ENCODE results near the gene ARPP19.

The ARPP19 gene

DNA sequence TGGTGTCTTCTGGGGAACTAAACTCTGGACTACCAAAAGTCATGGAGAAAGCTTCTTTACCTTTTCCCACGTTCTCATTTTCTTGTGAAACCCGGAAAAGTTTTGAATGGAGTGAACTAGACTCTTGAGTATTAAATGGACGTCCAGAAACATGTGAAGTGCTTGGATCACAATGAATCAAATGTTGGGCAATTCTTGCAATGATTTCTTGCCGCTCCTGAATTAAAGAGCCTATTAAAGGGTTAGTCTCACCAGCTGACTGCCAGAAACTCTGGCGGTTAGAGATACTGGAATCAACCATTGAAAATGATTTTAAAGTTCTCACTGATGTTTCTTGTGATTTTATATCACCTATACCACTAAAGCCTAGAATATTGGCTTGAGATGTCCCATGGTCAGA, 40.8 kb upstream of the ARPP19 start:
- H3K27me3 ChIP-seq (ENCODE audit: insufficient read depth, poor library complexity, severe bottlenecking): no peaks in the 10 kb centered on the region
- no peak for DNase-seq (ENCODE audit: low read depth in 1 of 2, low spot score in 1 of 2)
- H3K4me3 ChIP-seq (replicated peaks; ENCODE audit: insufficient read depth, low read length): no peak overlapping the region
- H3K27ac ChIP-seq (replicated peaks): no peak overlapping the region
- no peak for TF ChIP-seq GABPA (IDR thresholded peaks at IDR 0.05; ENCODE audit: low read depth)
- TF ChIP-seq, protein P1, sequence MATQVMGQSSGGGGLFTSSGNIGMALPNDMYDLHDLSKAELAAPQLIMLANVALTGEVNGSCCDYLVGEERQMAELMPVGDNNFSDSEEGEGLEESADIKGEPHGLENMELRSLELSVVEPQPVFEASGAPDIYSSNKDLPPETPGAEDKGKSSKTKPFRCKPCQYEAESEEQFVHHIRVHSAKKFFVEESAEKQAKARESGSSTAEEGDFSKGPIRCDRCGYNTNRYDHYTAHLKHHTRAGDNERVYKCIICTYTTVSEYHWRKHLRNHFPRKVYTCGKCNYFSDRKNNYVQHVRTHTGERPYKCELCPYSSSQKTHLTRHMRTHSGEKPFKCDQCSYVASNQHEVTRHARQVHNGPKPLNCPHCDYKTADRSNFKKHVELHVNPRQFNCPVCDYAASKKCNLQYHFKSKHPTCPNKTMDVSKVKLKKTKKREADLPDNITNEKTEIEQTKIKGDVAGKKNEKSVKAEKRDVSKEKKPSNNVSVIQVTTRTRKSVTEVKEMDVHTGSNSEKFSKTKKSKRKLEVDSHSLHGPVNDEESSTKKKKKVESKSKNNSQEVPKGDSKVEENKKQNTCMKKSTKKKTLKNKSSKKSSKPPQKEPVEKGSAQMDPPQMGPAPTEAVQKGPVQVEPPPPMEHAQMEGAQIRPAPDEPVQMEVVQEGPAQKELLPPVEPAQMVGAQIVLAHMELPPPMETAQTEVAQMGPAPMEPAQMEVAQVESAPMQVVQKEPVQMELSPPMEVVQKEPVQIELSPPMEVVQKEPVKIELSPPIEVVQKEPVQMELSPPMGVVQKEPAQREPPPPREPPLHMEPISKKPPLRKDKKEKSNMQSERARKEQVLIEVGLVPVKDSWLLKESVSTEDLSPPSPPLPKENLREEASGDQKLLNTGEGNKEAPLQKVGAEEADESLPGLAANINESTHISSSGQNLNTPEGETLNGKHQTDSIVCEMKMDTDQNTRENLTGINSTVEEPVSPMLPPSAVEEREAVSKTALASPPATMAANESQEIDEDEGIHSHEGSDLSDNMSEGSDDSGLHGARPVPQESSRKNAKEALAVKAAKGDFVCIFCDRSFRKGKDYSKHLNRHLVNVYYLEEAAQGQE (IDR thresholded peaks at IDR 0.05; ENCODE audit: insufficient replicate concordance, low read depth): no peak
- TF ChIP-seq SPI1 (IDR thresholded peaks at IDR 0.05; ENCODE audit: borderline replicate concordance, low read depth): no peak
- no peak for TF ChIP-seq POLR2AphosphoS5 (IDR thresholded peaks at IDR 0.05; ENCODE audit: low read depth)
- TF ChIP-seq, protein P2, sequence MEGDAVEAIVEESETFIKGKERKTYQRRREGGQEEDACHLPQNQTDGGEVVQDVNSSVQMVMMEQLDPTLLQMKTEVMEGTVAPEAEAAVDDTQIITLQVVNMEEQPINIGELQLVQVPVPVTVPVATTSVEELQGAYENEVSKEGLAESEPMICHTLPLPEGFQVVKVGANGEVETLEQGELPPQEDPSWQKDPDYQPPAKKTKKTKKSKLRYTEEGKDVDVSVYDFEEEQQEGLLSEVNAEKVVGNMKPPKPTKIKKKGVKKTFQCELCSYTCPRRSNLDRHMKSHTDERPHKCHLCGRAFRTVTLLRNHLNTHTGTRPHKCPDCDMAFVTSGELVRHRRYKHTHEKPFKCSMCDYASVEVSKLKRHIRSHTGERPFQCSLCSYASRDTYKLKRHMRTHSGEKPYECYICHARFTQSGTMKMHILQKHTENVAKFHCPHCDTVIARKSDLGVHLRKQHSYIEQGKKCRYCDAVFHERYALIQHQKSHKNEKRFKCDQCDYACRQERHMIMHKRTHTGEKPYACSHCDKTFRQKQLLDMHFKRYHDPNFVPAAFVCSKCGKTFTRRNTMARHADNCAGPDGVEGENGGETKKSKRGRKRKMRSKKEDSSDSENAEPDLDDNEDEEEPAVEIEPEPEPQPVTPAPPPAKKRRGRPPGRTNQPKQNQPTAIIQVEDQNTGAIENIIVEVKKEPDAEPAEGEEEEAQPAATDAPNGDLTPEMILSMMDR (IDR thresholded peaks at IDR 0.05; ENCODE audit: insufficient read depth, low read length): no peak

DNA sequence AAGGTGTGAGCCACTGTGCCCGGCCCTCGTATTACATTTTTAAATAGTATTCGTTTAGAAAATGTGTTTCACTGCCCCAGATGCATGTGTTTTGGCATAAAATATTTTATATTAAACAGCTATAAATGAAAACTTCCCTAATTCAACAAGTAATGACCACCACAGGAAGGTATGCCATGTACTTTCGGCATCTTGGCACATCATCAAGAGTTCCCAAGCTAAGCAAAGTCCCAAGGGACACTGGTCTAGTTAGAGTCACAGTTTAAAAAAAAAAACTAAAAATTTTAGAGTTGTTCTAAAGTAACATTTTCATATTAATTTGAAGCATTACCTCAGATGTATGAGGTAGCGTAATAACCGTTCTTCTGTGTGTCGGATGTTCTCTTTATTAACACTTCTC, 15.6 kb upstream of the ARPP19 start:
- no peak for DNase-seq (ENCODE audit: low read depth in 1 of 2, low spot score in 1 of 2)

DNA sequence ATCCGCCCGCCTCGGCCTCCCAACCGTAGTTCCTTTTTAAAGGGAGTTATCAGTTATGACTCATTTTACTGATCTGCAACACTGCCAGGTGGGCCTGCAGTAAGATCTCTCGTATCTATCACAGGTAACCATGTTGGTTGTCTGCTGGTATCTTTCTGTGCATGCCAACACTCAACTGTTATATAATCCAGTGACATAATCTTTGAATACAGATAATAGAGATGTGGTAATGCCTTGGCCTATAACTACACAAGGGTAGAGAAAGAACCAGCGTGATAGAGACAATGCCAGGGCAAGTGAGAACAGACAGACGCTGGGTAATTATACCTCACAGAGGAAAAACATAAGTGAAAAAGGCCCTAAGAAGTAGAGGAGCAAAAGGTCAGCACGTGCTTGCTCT, 11.0 kb upstream of the ARPP19 start:
- Histone ChIP-seq H3K27ac (replicated peaks) (no peak overlapping the region), H3K27me3 (ENCODE audit: insufficient read depth, poor library complexity, severe bottlenecking) (no peaks in the 10 kb centered on the region), H3K4me3 (replicated peaks; ENCODE audit: insufficient read depth, low read length) (no peak overlapping the region)
- TF ChIP-seq SPI1 (IDR thresholded peaks at IDR 0.05; ENCODE audit: borderline replicate concordance, low read depth) (no peak), GABPA (IDR thresholded peaks at IDR 0.05; ENCODE audit: low read depth) (no peak)
- TF ChIP-seq, protein P2 (IDR thresholded peaks at IDR 0.05; ENCODE audit: insufficient read depth, low read length): no peak
- TF ChIP-seq, protein P1 (IDR thresholded peaks at IDR 0.05; ENCODE audit: insufficient replicate concordance, low read depth): no peak
- no peak for DNase-seq (ENCODE audit: low read depth in 1 of 2, low spot score in 1 of 2)

More for the DNA sequence above, 15.6 kb upstream of the ARPP19 start:
- Histone ChIP-seq H3K4me3 (replicated peaks; ENCODE audit: insufficient read depth, low read length) (no peak overlapping the region), H3K27me3 (ENCODE audit: insufficient read depth, poor library complexity, severe bottlenecking) (no peaks in the 10 kb centered on the region), H3K27ac (replicated peaks) (no peak overlapping the region)
- TF ChIP-seq GABPA (IDR thresholded peaks at IDR 0.05; ENCODE audit: low read depth): no peak
- no peak for TF ChIP-seq POLR2AphosphoS5 (IDR thresholded peaks at IDR 0.05; ENCODE audit: low read depth)
- no peak for TF ChIP-seq SPI1 (IDR thresholded peaks at IDR 0.05; ENCODE audit: borderline replicate concordance, low read depth)
- TF ChIP-seq, protein P2 (IDR thresholded peaks at IDR 0.05; ENCODE audit: insufficient read depth, low read length): no peak
- TF ChIP-seq, protein P1 (IDR thresholded peaks at IDR 0.05; ENCODE audit: insufficient replicate concordance, low read depth): no peak
